Measurements from ENCODE around the gene NFKBIE. TPM values are rescaled to one million over a fixed set of nuclear protein-coding genes. Genes with fewer than 3 reads are reported as not detected.

The NFKBIE gene
- polyA plus RNA-seq, 1 donor from 2014 or later, result 16.8 TPM

- no peaks in the 10 kb centered on the region for H3F3A ChIP-seq (ENCODE audit: insufficient read depth, low read length, poor library complexity, severe bottlenecking)
- H3K79me2 ChIP-seq (replicated peaks; ENCODE audit: insufficient read depth, low read length), result peaks cover 17% of the 10 kb centered on the region
- no peak overlapping the region for H3K4me3 ChIP-seq (ENCODE audit: low read length)
- H3K27ac ChIP-seq (ENCODE audit: low read length), result no peak overlapping the region
- no peak overlapping the region for H3K9ac ChIP-seq (ENCODE audit: low read length)
- TF ChIP-seq TAF1 (IDR thresholded peaks at IDR 0.05; ENCODE audit: low read depth), result no peak
- H3K4me2 ChIP-seq (ENCODE audit: low read length), result no peak overlapping the region
- H3K9me2 ChIP-seq (ENCODE audit: insufficient read depth, low read length), result no peaks in the 10 kb centered on the region
- H4K20me1 ChIP-seq (ENCODE audit: insufficient read depth), result no peaks in the 10 kb centered on the region
- no peaks in the 10 kb centered on the region for H3K27me3 ChIP-seq (ENCODE audit: insufficient read depth, low read depth, low read length)
- no peak overlapping the region for H2AFZ ChIP-seq (ENCODE audit: low read depth, low read length)
- peaks cover 6% of the 10 kb centered on the region for H3K36me3 ChIP-seq (ENCODE audit: insufficient read depth, low read length)
- H3K9me3 ChIP-seq (ENCODE audit: low read length), result no peaks in the 10 kb centered on the region
Observed at GRCh38 chr6:44275749-44276648, 10.6 kb upstream of the NFKBIE start.

- Histone ChIP-seq H3K36me3 (ENCODE audit: insufficient read depth, low read length) (peaks cover 6% of the 10 kb centered on the region), H3F3A (ENCODE audit: insufficient read depth, low read length, poor library complexity, severe bottlenecking) (no peaks in the 10 kb centered on the region), H3K9me2 (ENCODE audit: insufficient read depth, low read length) (no peaks in the 10 kb centered on the region), H3K4me3 (ENCODE audit: low read length) (no peak overlapping the region), H2AFZ (ENCODE audit: low read depth, low read length) (no peak overlapping the region), H3K4me2 (ENCODE audit: low read length) (no peak overlapping the region), H3K9me3 (ENCODE audit: low read length) (no peaks in the 10 kb centered on the region), H3K9ac (ENCODE audit: low read length) (no peak overlapping the region), H3K27ac (ENCODE audit: low read length) (no peak overlapping the region), H4K20me1 (ENCODE audit: insufficient read depth) (no peaks in the 10 kb centered on the region), H3K27me3 (ENCODE audit: insufficient read depth, low read depth, low read length) (no peaks in the 10 kb centered on the region), H3K79me2 (replicated peaks; ENCODE audit: insufficient read depth, low read length) (peaks cover 17% of the 10 kb centered on the region)
- TF ChIP-seq TAF1 (IDR thresholded peaks at IDR 0.05; ENCODE audit: low read depth), result no peak
- TF ChIP-seq EP300 (conservative IDR thresholded peaks at IDR 0.05; ENCODE audit: poor library complexity, severe bottlenecking), result no peak
- TF ChIP-seq MXI1 (conservative IDR thresholded peaks at IDR 0.05; ENCODE audit: poor library complexity, severe bottlenecking), result no peak
- TF ChIP-seq RAD21 (conservative IDR thresholded peaks at IDR 0.05), result no peak
- no peak for TF ChIP-seq EZH2 (IDR thresholded peaks at IDR 0.05; ENCODE audit: borderline replicate concordance, insufficient read depth, low read length, poor library complexity, severe bottlenecking)
- TF ChIP-seq POLR2AphosphoS5 (IDR thresholded peaks at IDR 0.05), result no peak
- TF ChIP-seq, protein P1, sequence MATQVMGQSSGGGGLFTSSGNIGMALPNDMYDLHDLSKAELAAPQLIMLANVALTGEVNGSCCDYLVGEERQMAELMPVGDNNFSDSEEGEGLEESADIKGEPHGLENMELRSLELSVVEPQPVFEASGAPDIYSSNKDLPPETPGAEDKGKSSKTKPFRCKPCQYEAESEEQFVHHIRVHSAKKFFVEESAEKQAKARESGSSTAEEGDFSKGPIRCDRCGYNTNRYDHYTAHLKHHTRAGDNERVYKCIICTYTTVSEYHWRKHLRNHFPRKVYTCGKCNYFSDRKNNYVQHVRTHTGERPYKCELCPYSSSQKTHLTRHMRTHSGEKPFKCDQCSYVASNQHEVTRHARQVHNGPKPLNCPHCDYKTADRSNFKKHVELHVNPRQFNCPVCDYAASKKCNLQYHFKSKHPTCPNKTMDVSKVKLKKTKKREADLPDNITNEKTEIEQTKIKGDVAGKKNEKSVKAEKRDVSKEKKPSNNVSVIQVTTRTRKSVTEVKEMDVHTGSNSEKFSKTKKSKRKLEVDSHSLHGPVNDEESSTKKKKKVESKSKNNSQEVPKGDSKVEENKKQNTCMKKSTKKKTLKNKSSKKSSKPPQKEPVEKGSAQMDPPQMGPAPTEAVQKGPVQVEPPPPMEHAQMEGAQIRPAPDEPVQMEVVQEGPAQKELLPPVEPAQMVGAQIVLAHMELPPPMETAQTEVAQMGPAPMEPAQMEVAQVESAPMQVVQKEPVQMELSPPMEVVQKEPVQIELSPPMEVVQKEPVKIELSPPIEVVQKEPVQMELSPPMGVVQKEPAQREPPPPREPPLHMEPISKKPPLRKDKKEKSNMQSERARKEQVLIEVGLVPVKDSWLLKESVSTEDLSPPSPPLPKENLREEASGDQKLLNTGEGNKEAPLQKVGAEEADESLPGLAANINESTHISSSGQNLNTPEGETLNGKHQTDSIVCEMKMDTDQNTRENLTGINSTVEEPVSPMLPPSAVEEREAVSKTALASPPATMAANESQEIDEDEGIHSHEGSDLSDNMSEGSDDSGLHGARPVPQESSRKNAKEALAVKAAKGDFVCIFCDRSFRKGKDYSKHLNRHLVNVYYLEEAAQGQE (IDR thresholded peaks at IDR 0.05; ENCODE audit: borderline replicate concordance), result no peak
- no peak for TF ChIP-seq CTCF (IDR thresholded peaks at IDR 0.05; ENCODE audit: poor library complexity, severe bottlenecking)
- TF ChIP-seq SMC3 (conservative IDR thresholded peaks at IDR 0.05; ENCODE audit: poor library complexity), result no peak
Observed at GRCh38 chr6:44275271-44275748, 10.0 kb upstream of the NFKBIE start.
